GM18511 (cell line): ENCODE measurements around the gene IGF2BP1.

Source experiments
- ATAC-seq: cut with Tn5 transposase; IDR thresholded peaks from one replicate; pipeline ENCODE4 v1.9.1; 2021; ENCODE audit warnings: mild to moderate bottlenecking, moderate library complexity; ENCODE audit not compliant: unreplicated experiment

Gene IGF2BP1

DNA sequence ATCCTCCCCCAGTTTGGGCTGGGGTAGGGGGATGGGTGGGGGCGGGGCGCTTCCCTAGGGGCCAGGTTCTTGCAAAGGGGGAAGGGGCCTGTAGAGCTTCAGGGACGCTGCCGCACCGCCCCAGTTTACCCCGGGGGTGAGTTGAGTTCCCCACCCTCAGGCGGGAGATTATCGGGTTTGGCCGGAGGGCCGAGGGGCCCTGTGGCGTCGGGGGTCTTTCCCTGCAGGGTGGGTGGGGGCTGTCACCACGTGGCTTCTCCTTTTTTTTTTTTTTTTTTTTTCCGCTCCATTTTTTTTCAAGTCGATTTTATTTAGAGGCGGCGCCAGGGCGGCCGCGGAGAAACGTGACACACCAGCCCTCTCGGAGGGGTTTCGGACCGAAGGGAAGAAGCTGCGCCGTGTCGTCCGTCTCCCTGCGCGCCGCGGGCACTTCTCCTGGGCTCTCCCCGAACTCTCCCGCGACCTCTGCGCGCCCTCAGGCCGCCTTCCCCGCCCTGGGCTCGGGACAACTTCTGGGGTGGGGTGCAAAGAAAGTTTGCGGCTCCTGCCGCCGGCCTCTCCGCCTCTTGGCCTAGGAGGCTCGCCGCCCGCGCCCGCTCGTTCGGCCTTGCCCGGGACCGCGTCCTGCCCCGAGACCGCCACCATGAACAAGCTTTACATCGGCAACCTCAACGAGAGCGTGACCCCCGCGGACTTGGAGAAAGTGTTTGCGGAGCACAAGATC, at the start of gene IGF2BP1:
Gene IGF2BP1 (plus strand): TSS at position 283 of the 724 bp plus-strand sequence. CDS start 361 bp downstream, at position 644.
- ATAC-seq: no peak

DNA sequence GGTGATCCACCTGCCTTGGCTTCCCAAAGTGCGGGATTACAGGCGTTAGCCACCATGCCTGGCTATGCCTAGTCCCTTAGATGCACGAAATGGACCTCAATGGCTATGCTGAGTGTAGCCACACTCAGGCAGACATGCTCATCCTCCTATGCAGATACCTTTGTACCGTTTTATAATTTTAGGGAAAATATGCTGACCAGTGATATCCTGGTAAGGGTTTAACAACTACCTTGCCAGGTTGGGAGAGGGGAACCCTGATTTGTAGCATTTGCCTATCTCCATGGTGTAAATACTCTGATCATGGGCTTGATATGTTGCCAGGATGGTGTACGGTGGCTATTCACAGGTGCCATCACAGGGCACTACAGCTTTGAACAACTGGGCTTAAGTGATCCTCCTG, 45.6 kb upstream of the IGF2BP1 start:
- ATAC-seq: no peak

DNA sequence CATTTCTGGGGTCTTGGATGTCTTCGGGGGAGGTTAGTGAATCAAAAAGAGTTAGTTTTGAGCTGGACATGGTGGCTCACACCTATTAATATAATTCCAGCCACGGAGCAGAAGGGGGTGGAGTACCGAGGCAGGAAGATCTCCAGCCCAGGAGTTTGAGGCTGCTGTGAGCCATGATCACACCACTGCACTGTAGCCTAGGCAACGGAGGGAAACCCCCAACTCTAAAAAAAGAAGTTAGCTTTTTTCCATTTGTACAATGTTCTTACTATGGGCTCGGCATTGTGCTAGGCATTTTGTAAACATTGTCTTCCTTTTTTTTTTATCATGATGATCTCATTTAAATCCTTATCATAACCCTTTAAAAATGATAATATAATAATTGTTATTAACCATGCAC, 44.3 kb upstream of the IGF2BP1 start:
- ATAC-seq: no peak

GRCh38 chr17:48954300-48954755, 42.9 kb upstream of the IGF2BP1 start:
- ATAC-seq: no peak

- no peak for ATAC-seq
Measured at GRCh38 chr17:48960834-48961515, 36.2 kb upstream of the IGF2BP1 start.

- no peak for ATAC-seq
Measured at GRCh38 chr17:48961516-48962233, 35.5 kb upstream of the IGF2BP1 start.

DNA sequence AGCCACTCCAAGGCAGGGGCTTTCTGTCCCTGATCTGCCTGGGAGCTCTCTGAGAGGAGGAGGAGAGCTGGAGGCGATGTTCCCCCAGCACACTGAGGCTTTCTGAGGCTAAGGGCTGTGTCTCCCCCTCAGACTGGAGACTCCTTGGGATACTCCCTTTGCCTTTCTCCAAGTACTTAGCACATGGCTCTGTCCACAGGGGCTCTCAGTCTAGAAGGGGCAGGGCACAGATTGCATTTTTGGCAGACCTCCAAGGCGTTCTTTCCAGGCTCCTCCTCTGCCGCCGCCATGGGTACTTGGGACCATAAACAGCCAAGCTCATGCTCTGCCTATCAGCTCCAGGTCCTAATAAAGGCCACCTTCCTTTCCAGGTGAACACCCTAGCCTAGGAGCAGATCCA, 27.0 kb upstream of the IGF2BP1 start:
- no peak for ATAC-seq

- ATAC-seq: no peak
Measured at GRCh38 chr17:48970865-48971687, 26.1 kb upstream of the IGF2BP1 start.

GRCh38 chr17:48972749-48973097, 24.5 kb upstream of the IGF2BP1 start:
- no peak for ATAC-seq

DNA sequence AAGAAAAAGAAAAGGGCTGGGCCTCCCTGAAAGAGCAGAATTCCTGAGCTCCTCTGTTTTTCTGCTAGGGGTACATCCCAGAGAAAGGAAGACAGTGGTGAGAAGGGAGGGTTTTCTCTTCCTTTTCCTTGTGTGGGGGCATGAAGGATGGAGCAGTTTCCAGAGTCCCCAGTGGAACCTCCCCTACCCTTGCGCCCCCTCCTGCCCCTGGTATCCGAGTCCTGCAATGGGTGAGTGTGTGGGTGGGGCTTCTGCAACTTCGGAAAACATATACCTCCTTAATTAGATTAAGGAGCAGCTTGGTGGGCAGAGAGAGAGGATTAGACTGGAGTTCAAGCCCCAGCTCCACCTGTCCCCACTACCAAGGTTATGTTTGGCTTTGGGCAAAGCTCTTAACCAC, 23.4 kb upstream of the IGF2BP1 start:
- no peak for ATAC-seq

DNA sequence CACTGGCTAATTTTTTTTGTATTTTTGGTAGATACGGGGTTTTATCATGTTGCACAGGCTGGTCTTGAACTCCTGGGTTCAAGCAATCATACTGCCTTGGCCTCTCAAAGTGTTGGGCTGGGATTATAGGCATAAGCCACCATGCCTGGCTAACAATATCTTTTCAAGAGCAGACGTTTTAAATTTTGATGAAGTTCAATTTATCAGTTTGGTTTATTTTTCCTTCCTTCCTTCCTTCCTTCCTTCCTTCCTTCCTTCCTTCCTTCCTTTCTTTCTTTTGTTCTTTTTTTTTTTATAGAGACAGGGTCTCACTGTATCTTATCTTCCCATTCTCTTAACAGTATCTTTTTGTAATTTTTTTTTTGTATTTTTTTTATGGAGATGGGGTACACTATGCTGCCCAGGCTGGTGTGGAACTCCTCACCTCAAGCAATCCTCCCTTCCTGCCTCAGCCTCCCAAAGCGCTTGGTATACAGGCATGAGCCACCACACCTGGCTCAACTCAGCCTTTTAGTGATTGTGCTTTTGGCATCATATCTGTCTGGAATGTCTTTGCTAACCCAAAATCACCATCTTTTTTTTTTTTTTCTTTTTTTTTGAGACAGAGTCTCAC, 15.2 kb upstream of the IGF2BP1 start:
- ATAC-seq: no peak

GRCh38 chr17:48985436-48986245, 11.5 kb upstream of the IGF2BP1 start:
- ATAC-seq: no peak

DNA sequence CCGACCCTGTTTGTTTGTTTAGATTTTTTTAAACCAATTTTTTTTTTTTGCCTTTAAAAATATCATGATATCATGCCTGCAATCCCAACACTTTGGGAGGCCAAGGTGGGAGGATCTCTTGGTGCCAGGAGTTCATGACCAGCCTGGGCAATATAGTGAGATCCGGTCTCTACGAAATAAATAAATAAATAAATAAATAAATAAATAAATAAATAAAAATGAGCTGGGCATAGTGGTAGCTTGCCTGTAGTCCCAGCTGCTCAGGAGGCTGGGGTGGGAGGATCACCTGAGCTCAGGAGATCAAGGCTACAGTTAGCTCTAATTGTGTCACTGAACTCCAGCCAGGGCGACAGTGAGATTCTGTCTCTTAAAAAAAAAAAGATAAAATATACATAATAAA, 8.1 kb upstream of the IGF2BP1 start:
- no peak for ATAC-seq

DNA sequence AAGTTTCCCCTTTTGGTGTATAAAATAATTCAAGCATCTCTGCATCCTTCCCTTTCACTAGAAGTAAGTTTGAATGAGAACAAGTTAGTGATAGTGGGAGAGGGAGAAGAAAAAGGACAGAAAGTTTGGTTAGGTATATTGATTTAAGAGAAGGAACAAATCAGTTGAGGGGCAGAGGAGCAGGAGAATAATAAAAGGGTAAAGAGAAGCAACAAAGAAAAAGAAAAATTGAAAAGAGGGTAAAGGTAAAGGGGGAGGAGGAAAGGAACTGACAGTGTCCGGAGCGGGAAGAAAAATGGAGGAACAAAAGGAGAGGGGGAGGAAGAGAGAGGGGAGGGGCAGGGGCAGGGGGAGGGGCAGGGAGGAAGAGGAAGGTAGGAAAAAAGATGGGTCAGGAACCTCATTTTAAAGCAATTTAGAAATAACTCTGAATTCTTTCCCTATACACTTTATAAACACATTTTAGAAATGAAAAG, 6.3 kb upstream of the IGF2BP1 start:
- ATAC-seq: no peak

GRCh38 chr17:48992444-48992843, 4.7 kb upstream of the IGF2BP1 start:
- ATAC-seq: no peak

DNA sequence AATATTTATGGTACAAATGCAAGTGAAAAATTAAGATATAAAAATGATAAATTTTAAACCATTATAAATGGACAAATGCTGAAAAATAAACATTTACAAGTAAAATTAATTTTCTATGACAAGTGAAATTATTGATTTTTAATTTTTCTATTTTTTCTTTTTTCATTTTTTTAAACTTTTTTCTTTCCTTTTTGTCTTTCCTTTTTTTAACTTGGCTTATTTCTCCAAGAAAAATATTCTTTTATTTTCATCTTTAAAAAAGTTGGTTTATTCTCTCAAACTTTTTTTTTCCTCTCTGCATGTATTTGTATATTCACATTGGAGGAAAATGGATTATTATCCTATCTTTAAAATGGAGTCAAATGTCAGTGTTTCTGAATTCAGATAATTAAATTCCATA, 3.9 kb upstream of the IGF2BP1 start:
- no peak for ATAC-seq

- ATAC-seq: no peak
Measured at GRCh38 chr17:48993951-48994350, 3.2 kb upstream of the IGF2BP1 start.

DNA sequence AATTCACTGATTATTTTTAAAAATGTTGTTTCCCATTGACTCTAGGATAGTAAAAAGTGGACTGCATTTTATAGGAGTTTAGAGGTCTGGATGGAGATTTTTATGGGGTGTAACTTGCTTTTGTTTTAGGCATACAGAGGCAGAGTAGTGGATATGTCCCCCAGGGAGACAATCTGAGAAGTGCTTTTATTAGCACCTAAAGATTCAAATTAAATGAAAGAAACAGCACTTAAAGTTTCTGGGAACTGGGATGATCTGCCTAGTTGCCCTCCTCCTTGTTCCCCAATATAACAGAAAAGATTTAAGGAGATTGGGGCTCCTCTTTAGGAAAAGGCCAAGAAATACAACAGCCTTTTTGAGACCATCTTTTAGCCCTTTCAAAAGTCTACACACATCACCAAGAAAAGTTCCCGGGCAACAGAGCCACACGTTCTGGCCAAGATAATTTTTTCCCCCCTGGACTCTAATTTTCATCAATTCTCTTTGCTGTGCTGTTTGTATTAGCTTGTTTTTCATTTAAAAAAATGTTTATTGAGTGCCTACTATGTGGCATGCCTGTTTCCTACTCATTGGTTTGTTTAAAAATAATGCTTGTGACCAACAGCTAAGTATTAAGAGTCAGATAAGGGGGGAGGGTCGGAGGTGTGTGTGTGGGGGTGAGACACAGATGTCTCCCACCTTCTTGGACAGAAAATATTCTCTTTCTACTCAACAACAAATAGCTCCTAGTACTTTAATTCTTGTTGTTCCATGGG, 2.5 kb upstream of the IGF2BP1 start:
- ATAC-seq: no peak
